GM18870 (cell line): ENCODE measurements around the gene TRAM2.
A peak's percentile ranks its signal among the peaks of the same experiment; 100 is the strongest.

Source experiments
- ATAC-seq: cut with Tn5 transposase; IDR thresholded peaks from one replicate; pipeline ENCODE4 v1.9.1; 2021; ENCODE audit warnings: moderate library complexity; ENCODE audit not compliant: unreplicated experiment

TRAM2 gene

GRCh38 chr6:52512199-52512598 is 64.7 kb downstream of the TRAM2 start:
- no peak for ATAC-seq

DNA sequence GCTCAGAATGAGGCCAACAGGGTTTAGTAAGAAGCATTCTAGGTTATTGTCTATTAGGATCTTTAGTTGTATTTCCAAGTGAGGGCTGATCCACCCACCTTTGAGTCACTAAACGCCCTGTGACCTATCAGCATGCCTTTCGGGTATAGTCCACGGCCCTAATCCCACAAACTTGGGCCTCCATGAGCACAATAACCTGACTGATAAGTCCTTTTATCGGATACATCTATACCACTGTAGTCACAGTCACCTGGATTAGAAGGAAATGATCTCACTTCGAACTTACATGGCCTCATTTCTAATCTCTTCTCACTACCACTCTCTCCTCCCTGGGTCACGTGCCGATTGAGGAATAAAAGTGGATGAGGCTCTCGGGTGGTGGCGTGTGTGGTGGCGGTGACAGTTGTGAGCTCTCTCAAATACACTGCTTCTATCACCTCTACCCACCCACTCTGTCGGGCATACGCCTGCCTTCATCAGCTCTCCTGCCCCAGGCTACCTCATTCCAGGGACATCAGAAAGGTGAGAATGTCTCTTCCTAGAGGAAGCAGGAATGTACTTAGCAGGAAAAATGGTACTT is 65.2 kb downstream of the TRAM2 start:
- ATAC-seq = no peak

DNA sequence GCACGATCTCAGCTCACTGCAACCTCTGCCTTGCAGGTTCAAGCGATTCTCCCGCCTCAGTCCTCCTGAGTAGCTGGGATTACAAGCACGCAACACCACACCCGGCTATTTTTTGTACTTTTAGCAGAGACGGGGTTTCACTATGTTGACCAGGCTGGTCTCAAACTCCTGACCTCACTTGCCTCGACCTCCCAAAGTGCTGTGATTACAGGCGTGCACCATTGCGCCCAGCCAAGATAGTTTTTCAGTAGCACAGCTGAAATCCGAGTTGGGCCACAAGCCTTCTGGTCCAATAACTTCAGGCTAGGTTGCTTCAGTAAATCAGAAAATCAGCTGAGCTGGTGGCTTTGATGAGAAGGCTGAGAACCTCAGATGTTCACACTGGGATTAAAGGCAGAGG is 65.7 kb downstream of the TRAM2 start:
- no peak for ATAC-seq

GRCh38 chr6:52510213-52510562 is 66.7 kb downstream of the TRAM2 start:
- no peak for ATAC-seq

DNA sequence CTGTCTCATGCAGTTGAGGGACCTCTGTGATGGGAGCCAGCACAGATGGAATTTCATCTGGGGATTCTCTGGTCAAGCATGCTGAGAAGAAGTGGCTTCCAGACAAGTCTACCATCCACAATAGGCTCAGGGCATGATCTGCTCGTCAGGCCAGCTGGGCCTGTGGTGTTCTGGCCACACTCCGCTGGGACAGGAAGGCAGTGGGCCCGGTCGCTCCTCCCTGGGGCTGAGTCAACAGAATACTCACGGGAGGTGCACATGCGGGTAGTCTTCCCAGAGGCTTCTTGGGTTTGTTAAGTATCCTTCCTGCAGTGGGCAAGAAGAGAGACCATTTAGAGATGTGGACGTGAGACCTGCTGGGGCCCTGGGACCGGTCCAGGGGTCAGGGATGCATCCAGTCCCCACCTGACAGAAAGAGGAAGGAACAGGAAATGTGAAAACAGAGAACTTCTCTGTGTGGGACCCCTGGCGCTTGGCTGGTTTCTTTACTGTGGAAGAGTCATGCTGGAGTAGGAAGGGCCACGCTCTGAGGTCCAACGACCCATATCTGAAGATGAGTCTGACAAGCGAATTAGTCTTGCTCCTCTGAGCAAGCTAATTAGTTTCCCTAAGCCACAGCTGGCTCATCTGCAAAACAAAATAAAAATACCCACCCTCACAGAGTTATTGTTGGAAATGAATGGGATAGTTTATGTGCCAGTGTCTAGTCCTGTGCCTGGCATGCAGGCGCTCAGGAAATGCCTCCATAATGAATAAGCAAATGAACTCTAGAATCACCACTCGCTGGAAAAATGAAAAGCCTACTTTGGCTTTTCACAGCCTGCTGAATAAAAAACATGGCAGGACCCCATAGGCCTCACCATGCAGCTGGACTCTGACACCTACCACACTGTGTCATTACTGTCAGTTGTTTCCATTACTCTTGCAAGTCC is 67.3 kb downstream of the TRAM2 start:
- no peak for ATAC-seq

DNA sequence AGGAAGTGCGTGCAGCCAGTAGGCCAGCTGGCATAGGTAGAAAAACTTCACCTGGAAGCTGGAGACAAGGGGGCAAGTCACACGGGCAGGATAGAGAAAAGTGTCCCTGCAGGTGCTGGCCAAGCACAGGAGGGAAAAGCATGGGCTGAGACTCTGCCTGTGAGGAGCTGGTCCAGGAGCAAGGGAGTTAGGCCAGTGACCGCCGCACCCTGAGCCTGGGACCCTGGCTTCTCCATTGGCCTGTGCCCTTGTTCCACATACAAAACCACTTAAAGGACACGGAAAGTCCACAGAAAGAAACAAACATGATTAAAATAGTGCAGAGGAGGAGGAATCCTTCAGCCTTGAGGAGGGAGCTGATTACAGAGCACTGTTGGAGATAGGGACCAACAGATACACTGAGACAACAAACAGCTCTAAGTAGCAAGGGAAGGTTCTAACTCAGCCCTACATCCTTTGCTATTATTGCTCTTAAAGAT is 68.6 kb downstream of the TRAM2 start:
- no peak for ATAC-seq

- no peak for ATAC-seq
Measured at GRCh38 chr6:52507557-52508260, 69.2 kb downstream of the TRAM2 start.

- no peak for ATAC-seq
Measured at GRCh38 chr6:52506476-52506875, 70.4 kb downstream of the TRAM2 start.

DNA sequence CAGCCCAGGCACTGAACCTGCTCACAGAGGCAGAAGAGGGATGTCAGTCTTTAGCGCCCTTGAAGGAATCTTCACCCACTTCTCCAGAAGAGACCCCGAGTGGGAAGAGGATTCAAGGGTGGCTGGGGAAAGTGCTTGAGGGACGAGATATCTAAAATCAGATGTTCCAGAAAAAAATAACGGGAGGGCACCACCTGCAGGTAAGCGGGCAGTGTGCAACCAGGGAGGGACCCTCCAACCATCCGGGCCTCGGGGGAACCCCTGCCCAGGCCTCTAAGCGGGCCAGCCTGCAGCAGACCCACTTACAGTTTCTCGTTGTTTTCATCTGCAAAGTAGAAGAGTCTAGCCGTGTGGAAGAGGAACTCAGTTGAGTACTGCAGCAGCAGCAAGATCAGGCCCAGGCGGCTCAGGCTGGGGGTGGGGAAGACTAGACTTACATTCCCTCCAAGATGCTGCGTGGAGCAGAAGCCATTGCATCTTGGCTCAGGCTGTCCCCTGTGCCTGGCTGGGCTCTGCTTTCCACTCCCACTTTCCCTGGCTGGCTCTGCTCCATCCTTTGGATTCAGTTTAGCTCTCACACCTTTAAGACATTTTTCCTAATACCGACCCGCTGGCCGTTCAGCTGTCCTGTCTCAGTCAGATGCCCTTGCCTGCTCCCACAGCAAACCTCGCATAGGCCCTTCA is 71.0 kb downstream of the TRAM2 start:
- no peak for ATAC-seq

GRCh38 chr6:52504782-52505136 is 72.1 kb downstream of the TRAM2 start:
- ATAC-seq = no peak

- ATAC-seq = no peak
Measured at GRCh38 chr6:52503851-52504781, 72.7 kb downstream of the TRAM2 start.

DNA sequence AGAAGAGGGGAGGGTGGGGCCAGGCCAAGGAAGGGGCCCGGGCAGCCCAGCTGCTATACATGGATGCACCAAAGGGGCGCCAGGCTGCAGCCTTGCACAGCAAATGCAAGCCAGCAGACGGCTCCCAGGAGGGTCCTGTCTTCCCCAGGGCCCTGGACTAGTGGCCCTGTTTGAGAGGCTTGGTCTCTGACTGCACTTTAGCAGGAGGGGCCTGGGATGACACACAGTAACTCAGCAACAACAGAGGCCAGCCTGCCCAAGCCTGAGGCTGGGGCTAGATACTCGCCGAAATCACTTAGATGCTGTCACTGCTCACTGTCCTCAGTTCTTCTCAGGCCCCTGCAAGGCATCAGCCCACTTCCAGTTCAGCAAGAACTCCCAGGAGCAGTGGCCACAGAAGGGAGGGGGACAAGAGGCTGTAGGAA is 73.5 kb downstream of the TRAM2 start:
- no peak for ATAC-seq

DNA sequence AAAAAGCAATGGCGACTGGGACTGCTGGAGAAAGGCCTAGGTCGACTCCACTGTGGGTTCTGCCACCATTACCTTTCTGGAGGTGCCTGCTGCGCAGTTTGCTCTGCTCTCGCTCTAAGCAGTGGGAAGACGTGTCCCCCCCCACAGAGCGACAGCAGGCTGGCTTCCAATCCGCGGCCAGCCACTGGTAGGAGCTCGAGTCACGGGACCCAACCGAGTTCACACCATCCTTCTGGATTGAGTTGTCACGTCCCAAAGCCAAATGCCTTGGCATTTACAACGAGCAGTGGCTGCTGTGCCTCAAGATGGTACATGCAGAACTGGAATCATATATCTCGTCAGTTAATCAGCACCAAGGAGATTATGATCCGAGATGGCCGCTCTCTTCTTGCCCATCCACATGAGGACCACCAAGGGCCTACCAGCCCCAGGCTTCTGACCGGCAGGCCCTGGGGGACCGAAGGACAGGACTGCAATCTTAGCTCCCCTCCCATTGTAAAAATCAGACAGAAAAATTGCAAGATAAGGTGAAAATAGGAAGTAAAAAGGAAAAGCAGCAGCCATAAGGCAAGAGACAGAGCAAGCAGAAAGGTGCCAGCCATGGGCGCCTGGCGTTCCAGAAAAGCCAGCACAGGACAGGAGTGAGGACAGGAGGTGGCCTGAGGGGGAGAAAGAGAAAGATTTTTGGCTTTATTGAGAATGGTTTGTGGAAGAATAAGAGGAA is 74.4 kb downstream of the TRAM2 start:
- no peak for ATAC-seq

DNA sequence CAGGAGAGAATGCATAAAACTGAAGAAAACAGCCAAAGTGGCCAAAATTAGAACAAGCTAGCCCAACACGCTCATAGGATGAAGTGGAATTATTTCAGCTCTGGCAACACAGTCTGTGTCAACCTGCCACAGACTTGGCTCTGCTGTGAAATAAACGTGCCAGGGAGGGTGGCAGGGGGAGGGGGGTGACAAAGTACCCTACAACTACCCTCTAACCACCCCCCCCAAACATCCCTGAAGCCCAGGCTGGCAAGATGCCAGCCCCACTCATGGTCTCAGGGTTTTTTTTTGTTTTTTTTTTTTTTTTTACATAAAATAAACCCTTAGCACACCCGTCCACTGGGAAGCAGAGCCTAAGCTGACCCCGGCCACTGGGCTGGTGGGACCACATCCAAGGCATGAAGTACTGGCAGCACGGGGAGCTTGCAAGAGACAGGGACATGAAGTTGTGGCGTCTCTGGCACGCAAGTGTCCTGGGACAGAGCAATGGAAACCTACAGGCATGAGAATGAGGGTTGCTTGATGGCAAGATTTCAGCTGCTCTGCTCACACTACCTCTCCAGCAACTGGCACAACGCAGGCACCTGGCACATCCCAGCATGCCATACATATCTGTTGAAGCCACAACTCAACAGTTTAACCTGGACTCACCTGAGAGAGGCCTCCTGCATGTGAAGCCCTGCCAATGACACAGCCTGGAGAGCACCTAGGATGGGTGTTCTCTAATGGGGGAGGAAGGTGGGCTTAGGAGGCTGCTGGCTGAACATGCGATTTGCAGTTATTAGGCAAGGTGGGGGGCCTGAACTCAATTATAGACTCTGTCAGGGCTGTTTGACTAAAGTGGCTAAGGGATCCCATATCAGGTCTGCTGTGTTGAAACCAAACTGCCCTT is 76.4 kb downstream of the TRAM2 start:
- no peak for ATAC-seq

- no peak for ATAC-seq
Measured at GRCh38 chr6:52499681-52500236, 77.1 kb downstream of the TRAM2 start.

GRCh38 chr6:52499026-52499425 is 77.8 kb downstream of the TRAM2 start:
- no peak for ATAC-seq

- peak; percentile 44 for ATAC-seq
Measured at GRCh38 chr6:52498538-52499017, 78.3 kb downstream of the TRAM2 start.
